ENCODE measurements around the gene IKBKE. TPM values are rescaled to one million over a fixed set of nuclear protein-coding genes. Genes with fewer than 3 reads are reported as not detected.
A peak's percentile ranks its signal among the peaks of the same experiment; 100 is the strongest.

Gene IKBKE
- total RNA-seq, 1 experiment from 2014 or later: 5.1 TPM

DNA sequence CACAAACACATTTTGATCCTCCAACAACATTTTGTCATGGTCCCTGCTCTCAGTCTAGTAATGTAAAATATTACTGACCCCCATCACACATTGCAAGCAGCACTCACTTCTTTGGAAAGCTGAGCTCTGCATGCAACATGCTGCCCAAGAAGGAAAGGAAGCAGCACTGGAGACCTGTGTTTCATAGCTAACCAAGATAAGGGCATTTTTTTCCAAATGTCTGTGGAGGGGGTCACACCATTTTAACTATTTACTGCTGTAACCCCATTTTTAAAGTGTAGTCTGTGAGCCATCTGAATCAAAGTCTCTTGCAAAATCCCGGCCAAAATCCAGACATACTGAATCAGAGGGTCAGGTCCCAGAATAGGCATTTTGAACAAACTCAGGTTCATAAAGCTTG lies 32.5 kb downstream of the IKBKE start:
- ATAC-seq (no peak), DNase-seq (ENCODE audit: low read depth, low spot score) (no peak)

More for the DNA sequence above, 32.5 kb downstream of the IKBKE start:
- no TSS peak for BruUV-seq (replicated peaks)
- peaks cover 52 to 83% of the 10 kb centered on the region in 2 experiments for H3K4me1 ChIP-seq (ENCODE audit: control insufficient read depth in 1 of 2, insufficient read depth in 2 of 2, low read length in 2 of 2)
- H3K79me2 ChIP-seq (ENCODE audit: insufficient read depth, low read length): no peaks in the 10 kb centered on the region
- no peaks in the 10 kb centered on the region for H3K27me3 ChIP-seq (ENCODE audit: insufficient read depth, low read length)
- no peak overlapping the region for H3K27ac ChIP-seq (ENCODE audit: low read depth, low read length)
- 0 out of 2 replicates have a peak overlapping the region, but pooled peaks have one; percentile 76 for H3K4me2 ChIP-seq (ENCODE audit: low read length)
- POLR2A ChIA-PET: no interaction called here
- TF ChIP-seq SP1 (IDR thresholded peaks at IDR 0.05; ENCODE audit: low read depth): no peak
- no peak for TF ChIP-seq SIN3A (IDR thresholded peaks at IDR 0.05; ENCODE audit: low read depth)
- no peak for TF ChIP-seq POLR2AphosphoS5 (IDR thresholded peaks at IDR 0.05; ENCODE audit: low read depth, low read length)
- TF ChIP-seq YY1 (IDR thresholded peaks at IDR 0.05; ENCODE audit: extremely low read depth, insufficient replicate concordance, low read depth, low read length): no peak
- TF ChIP-seq, protein P1, sequence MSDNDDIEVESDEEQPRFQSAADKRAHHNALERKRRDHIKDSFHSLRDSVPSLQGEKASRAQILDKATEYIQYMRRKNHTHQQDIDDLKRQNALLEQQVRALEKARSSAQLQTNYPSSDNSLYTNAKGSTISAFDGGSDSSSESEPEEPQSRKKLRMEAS (IDR thresholded peaks at IDR 0.05): no peak
- no peak for TF ChIP-seq EGR1 (IDR thresholded peaks at IDR 0.05; ENCODE audit: low read depth)
- no peak for TF ChIP-seq ZFX (IDR thresholded peaks at IDR 0.05)
- no peak for TF ChIP-seq CEBPB (IDR thresholded peaks at IDR 0.05; ENCODE audit: low read depth)
- no peak for TF ChIP-seq CBX3 (IDR thresholded peaks at IDR 0.05; ENCODE audit: low read depth)
- TF ChIP-seq, protein P2, sequence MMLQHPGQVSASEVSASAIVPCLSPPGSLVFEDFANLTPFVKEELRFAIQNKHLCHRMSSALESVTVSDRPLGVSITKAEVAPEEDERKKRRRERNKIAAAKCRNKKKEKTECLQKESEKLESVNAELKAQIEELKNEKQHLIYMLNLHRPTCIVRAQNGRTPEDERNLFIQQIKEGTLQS (IDR thresholded peaks at IDR 0.05): no peak
- TF ChIP-seq, protein P3, sequence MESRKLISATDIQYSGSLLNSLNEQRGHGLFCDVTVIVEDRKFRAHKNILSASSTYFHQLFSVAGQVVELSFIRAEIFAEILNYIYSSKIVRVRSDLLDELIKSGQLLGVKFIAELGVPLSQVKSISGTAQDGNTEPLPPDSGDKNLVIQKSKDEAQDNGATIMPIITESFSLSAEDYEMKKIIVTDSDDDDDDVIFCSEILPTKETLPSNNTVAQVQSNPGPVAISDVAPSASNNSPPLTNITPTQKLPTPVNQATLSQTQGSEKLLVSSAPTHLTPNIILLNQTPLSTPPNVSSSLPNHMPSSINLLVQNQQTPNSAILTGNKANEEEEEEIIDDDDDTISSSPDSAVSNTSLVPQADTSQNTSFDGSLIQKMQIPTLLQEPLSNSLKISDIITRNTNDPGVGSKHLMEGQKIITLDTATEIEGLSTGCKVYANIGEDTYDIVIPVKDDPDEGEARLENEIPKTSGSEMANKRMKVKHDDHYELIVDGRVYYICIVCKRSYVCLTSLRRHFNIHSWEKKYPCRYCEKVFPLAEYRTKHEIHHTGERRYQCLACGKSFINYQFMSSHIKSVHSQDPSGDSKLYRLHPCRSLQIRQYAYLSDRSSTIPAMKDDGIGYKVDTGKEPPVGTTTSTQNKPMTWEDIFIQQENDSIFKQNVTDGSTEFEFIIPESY (IDR thresholded peaks at IDR 0.05; ENCODE audit: extremely low read depth, insufficient replicate concordance, low read length): no peak
- TF ChIP-seq, protein P4, sequence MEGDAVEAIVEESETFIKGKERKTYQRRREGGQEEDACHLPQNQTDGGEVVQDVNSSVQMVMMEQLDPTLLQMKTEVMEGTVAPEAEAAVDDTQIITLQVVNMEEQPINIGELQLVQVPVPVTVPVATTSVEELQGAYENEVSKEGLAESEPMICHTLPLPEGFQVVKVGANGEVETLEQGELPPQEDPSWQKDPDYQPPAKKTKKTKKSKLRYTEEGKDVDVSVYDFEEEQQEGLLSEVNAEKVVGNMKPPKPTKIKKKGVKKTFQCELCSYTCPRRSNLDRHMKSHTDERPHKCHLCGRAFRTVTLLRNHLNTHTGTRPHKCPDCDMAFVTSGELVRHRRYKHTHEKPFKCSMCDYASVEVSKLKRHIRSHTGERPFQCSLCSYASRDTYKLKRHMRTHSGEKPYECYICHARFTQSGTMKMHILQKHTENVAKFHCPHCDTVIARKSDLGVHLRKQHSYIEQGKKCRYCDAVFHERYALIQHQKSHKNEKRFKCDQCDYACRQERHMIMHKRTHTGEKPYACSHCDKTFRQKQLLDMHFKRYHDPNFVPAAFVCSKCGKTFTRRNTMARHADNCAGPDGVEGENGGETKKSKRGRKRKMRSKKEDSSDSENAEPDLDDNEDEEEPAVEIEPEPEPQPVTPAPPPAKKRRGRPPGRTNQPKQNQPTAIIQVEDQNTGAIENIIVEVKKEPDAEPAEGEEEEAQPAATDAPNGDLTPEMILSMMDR (IDR thresholded peaks at IDR 0.05 in 2 of 3, conservative IDR thresholded peaks at IDR 0.05 in 1 of 3; ENCODE audit: borderline replicate concordance in 1 of 3, insufficient read depth in 1 of 3, low read depth in 2 of 3, low read length in 2 of 3): no peak
- no peak for TF ChIP-seq RAD21 (IDR thresholded peaks at IDR 0.05; ENCODE audit: low read depth)
- H2AFZ ChIP-seq (ENCODE audit: low read depth, low read length, poor library complexity, severe bottlenecking): no peak overlapping the region
- RAD21 ChIA-PET (ENCODE audit: low non-redundant PET in 1 of 2, low total read pairs in 2 of 2, uncharacterized antibody in 2 of 2, unreplicated experiment in 2 of 2): no interaction called here
- CTCF ChIA-PET: no interaction called here
- H3K36me3 ChIP-seq (ENCODE audit: control insufficient read depth in 1 of 2, insufficient read depth in 2 of 2, low read length in 2 of 2): no peaks in the 10 kb centered on the region
- no peak overlapping the region for H3K4me3 ChIP-seq (replicated peaks in 1 of 2; ENCODE audit: low read depth in 1 of 2, low read length in 2 of 2)
- H3K9me2 ChIP-seq (ENCODE audit: insufficient read depth): no peaks in the 10 kb centered on the region
- H3K9ac ChIP-seq (ENCODE audit: low read length): no peak overlapping the region
- H3K9me3 ChIP-seq (ENCODE audit: control insufficient read depth in 1 of 2, insufficient read depth in 1 of 2, low read depth in 1 of 2, low read length in 2 of 2): no peaks in the 10 kb centered on the region
- no peaks in the 10 kb centered on the region for H4K20me1 ChIP-seq (ENCODE audit: insufficient read depth)
- intact Hi-C loops (cut with micrococcal nuclease): no loop called here
